Mammary epithelial cell (primary cell): ENCODE data around the gene CXCR6.

ENCODE experiments used
- CTCF ChIP-seq, 2 donors: IDR thresholded peaks in 1 of 2; conservative IDR thresholded peaks in 1 of 2; 2 replicates each; pipeline ENCODE4 v1.5.1; 2011 to 2012; ENCODE audit warnings: inconsistent platforms in 2 of 2, low read length in 2 of 2, mild to moderate bottlenecking in 2 of 2, control low read depth in 1 of 2, low read depth in 1 of 2; ENCODE audit not compliant: insufficient read depth in 1 of 2; ENCODE audit errors: extremely low read depth in 1 of 2
- EZH2 ChIP-seq: IDR thresholded peaks from 2 replicates; pipeline ENCODE4 v1.6.1; 2012; ENCODE audit warnings: low read length, inconsistent platforms, borderline replicate concordance

DNA sequence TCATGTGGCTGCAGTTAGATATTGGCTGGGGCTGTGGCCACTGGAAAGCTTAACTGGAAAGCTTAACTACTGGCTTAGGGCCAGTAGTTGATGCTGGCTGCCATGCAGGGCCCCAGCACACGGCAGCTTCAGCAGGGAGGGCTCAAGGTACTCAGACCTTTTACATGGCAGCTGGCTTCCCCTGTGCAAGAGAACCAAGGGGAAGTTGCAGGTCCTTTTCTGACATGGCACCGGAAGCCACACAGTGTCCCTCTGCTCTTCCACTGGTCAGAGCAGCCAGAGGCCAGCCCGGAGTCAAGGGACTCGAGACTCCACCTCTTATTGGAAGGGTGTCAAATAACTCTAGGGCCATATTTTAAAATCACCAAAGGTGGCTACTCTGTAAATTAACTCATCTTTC is 32.4 kb upstream of the CXCR6 start:
- TF ChIP-seq EZH2 (no peak), CTCF (conservative IDR thresholded peaks at IDR 0.05 in 1 of 2, IDR thresholded peaks at IDR 0.05 in 1 of 2; ENCODE audit: extremely low read depth in 1 of 2, insufficient read depth in 1 of 2, low read depth in 1 of 2, low read length in 2 of 2) (no peak)
